Measurements from ENCODE around the gene LIMCH1.

DNA sequence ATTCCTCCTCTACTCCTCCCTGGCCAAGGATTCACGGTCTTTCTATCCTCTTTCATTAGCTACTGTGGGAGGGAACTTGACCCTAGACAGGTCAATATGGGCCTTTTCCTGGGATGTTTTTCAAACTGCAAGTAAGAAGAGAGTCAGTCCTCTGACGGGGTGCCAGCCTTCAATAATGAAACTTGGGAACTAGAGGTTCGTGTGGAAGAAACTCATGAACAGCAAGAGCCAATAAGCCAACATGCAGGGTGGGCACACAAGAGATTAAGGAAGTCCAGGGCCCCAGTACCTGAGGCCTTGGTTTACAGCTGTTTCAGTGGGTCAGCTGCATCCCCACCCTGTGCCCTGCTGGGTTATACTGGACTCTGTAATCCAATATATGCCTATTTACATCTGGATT lies 49.3 kb downstream of the LIMCH1 start:
- TF ChIP-seq, protein P1, sequence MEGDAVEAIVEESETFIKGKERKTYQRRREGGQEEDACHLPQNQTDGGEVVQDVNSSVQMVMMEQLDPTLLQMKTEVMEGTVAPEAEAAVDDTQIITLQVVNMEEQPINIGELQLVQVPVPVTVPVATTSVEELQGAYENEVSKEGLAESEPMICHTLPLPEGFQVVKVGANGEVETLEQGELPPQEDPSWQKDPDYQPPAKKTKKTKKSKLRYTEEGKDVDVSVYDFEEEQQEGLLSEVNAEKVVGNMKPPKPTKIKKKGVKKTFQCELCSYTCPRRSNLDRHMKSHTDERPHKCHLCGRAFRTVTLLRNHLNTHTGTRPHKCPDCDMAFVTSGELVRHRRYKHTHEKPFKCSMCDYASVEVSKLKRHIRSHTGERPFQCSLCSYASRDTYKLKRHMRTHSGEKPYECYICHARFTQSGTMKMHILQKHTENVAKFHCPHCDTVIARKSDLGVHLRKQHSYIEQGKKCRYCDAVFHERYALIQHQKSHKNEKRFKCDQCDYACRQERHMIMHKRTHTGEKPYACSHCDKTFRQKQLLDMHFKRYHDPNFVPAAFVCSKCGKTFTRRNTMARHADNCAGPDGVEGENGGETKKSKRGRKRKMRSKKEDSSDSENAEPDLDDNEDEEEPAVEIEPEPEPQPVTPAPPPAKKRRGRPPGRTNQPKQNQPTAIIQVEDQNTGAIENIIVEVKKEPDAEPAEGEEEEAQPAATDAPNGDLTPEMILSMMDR (IDR thresholded peaks at IDR 0.05; ENCODE audit: low read depth, low read length), result no peak
- no peak for TF ChIP-seq EZH2phosphoT487 (IDR thresholded peaks at IDR 0.05; ENCODE audit: low read depth)
